Measurements from ENCODE around the gene GSK3A. TPM values are rescaled to one million over a fixed set of nuclear protein-coding genes. Genes with fewer than 3 reads are reported as not detected.

Gene GSK3A
- total and polyA plus RNA-seq, 7 donors = 17.4 to 49.5 (median 28.5) TPM

DNA sequence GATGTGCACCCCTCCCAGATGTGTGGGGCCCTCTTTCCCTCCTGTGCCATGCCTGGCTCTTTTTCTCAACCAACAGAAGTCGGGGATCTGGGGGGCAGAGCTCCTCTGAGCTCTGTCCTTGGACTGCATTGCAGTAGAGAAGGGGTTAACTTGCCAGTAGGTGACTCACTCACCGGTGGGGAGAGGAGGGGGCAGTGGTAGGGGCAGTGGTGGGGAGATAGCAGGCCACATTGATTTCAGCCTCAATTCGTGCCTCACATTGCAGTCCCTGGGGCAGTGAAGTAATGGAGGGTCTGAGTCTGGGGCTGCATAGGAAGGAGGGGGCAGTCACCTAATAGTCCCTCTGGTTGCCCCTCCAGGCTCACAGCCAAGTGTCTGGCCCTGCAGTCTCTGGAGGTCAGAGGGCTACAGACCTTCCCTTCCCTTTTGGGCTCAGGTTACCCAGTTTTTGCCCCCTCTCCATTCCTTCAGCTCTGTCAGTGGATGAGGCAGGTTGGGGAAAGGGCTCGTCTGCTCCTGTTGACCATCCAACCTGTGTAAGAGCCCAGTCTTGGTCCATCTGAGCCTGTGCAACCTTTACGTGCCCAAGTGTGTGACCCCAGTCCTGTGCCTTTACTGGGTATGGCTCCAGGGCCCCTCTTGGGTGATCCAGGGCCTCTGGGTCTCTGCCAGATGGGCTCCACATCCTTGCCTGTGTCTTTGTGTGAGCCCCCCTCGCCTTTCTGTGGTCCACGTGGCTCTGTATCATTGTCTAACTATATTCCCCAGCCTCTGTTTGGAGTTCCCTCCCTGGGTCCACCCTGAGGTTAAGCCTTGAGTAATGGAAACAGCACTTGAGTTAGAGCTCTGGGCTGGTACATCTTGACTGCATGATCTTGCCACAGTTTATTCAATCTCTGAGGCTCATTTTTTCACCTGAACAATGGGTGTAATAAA is 39.7 kb upstream of the GSK3A start:
- intact Hi-C loops (cut with DNase I) = loop anchor here (2.0 kb wide), 1 partner anchor 27 kb away; the partner anchor contains the start of gene ERF
- peaks cover 0 to 4% (median 1%) of the 10 kb centered on the region in 4 donors for H3K36me3 ChIP-seq
- H3K4me1 ChIP-seq = peaks cover 0 to 87% (median 78%) of the 10 kb centered on the region in 4 donors
- H3K27ac ChIP-seq = peak overlapping the region; percentile 94 to 99 (median 96)
- peak overlapping the region in 3 of 4 donors; percentile 66 to 80 (median 69) for H3K4me3 ChIP-seq
- no peaks in the 10 kb centered on the region for H3K9me3 ChIP-seq
- TF ChIP-seq POLR2AphosphoS5 (IDR thresholded peaks at IDR 0.05) (no peak), POLR2A (IDR thresholded peaks at IDR 0.05) (no peak), EP300 (IDR thresholded peaks at IDR 0.05) (no peak)
- TF ChIP-seq, protein P1, sequence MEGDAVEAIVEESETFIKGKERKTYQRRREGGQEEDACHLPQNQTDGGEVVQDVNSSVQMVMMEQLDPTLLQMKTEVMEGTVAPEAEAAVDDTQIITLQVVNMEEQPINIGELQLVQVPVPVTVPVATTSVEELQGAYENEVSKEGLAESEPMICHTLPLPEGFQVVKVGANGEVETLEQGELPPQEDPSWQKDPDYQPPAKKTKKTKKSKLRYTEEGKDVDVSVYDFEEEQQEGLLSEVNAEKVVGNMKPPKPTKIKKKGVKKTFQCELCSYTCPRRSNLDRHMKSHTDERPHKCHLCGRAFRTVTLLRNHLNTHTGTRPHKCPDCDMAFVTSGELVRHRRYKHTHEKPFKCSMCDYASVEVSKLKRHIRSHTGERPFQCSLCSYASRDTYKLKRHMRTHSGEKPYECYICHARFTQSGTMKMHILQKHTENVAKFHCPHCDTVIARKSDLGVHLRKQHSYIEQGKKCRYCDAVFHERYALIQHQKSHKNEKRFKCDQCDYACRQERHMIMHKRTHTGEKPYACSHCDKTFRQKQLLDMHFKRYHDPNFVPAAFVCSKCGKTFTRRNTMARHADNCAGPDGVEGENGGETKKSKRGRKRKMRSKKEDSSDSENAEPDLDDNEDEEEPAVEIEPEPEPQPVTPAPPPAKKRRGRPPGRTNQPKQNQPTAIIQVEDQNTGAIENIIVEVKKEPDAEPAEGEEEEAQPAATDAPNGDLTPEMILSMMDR (IDR thresholded peaks at IDR 0.05) = no peak
- DNase-seq = peak; percentile 76
- 41 to 57% methylated on average over 7 of the region's 7 CpGs for WGBS, 2 donors
- no peaks in the 10 kb centered on the region for H3K27me3 ChIP-seq

DNA sequence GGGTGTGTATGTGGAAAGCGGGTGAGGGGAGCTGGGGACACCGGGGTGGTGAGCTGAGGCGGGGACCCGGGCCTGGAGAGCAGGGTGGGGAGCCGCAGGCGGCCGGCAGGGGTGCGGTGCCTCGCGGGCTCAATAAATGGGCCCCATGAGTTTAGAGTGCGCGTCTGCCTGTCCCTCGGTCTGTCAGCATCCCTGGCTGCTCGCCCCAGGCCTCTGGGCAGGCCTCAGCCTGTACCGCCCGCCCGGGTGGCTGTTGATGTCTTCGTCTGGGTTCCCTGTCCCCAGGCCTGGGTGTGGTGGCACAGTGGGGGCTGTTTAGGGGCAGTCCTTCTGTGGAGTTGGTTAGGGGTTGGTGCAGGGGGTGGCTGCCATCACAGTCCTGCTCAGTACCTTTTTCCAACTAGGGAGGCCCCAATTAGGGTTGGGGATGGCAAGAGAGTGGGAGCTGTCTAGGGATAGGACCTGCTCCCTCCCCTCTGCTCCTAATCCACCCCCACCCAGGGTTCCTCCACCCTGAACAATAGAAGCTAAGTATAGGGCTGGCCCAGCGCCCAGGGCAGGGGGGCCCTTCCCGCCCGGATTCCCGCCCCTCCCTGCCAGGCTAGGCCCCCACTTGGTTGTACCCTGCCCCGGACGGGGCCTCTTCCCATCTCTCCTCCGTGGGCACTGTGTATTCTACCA is 38.9 kb upstream of the GSK3A start:
- intact Hi-C loops (cut with DNase I) = loop anchor here (2.0 kb wide), 1 partner anchor 26 kb away; the partner anchor contains the start of gene ERF
- DNase-seq = peak; percentile 85
- peak overlapping the region; percentile 66 to 80 (median 73) for H3K4me3 ChIP-seq
- no peaks in the 10 kb centered on the region for H3K9me3 ChIP-seq
- peak overlapping the region; percentile 94 to 99 (median 96) for H3K27ac ChIP-seq
- 10 to 12% methylated on average over 25 of the region's 25 CpGs for WGBS, 2 donors
- no peak for TF ChIP-seq POLR2A (IDR thresholded peaks at IDR 0.05)
- TF ChIP-seq POLR2AphosphoS5 (IDR thresholded peaks at IDR 0.05) = peak in 1 of 4 donors; percentile 10
- no peaks in the 10 kb centered on the region for H3K36me3 ChIP-seq
- no peaks in the 10 kb centered on the region for H3K27me3 ChIP-seq
- H3K4me1 ChIP-seq = peaks cover 0 to 89% (median 78%) of the 10 kb centered on the region in 4 donors

DNA sequence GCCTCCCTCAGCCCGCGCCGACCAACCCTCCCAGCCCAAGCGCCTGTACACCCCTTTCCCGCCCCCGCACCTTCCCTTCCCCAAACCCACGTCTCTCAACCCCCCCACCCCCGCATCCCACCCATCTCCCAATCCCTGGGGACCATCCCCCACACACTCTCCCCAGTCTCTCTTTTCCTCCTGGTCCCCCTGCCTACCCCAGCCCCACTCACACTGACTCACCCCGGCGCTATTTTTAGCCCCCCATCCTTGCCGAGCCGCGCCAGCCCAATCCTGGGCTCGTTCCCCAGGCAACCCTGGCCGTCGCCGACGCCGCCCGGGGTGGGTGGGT is 38.4 kb upstream of the GSK3A start:
- peak overlapping the region; percentile 66 to 80 (median 73) for H3K4me3 ChIP-seq
- 2% methylated on average over 20 of the region's 20 CpGs for WGBS, 2 donors
- intact Hi-C loops (cut with DNase I) = loop anchor here (2.0 kb wide), 1 partner anchor 26 kb away; the partner anchor contains the start of gene ERF
- peak overlapping the region; percentile 94 to 99 (median 96) for H3K27ac ChIP-seq
- DNase-seq = no peak
- no peaks in the 10 kb centered on the region for H3K36me3 ChIP-seq
- H3K4me1 ChIP-seq = peaks cover 0 to 89% (median 74%) of the 10 kb centered on the region in 4 donors
- no peaks in the 10 kb centered on the region for H3K27me3 ChIP-seq
- no peaks in the 10 kb centered on the region for H3K9me3 ChIP-seq
- TF ChIP-seq EP300 (IDR thresholded peaks at IDR 0.05) (no peak), POLR2AphosphoS5 (IDR thresholded peaks at IDR 0.05) (no peak), POLR2A (IDR thresholded peaks at IDR 0.05) (no peak)
- TF ChIP-seq, protein P1 (IDR thresholded peaks at IDR 0.05) = no peak

- H3K4me3 ChIP-seq = peak overlapping the region; percentile 66 to 80 (median 73)
- H3K4me1 ChIP-seq = peaks cover 0 to 89% (median 70%) of the 10 kb centered on the region in 4 donors
- WGBS, 2 donors = 0 to 1% methylated on average over 89 of the region's 89 CpGs
- DNase-seq = peak; percentile 98
- TF ChIP-seq EP300 (IDR thresholded peaks at IDR 0.05) (no peak), POLR2AphosphoS5 (IDR thresholded peaks at IDR 0.05) (peak; percentile 48 to 71 (median 65)), POLR2A (IDR thresholded peaks at IDR 0.05) (peak; percentile 11 to 26)
- TF ChIP-seq, protein P1 (IDR thresholded peaks at IDR 0.05) = peak; percentile 94 to 99 (median 98)
- intact Hi-C loops (cut with DNase I) = loop anchor here (1.0 to 2.0 kb wide), 2 partner anchors 25 to 34 kb away; partner anchors contain the start of gene ERF
- H3K27me3 ChIP-seq = no peaks in the 10 kb centered on the region
- no peaks in the 10 kb centered on the region for H3K36me3 ChIP-seq
- no peaks in the 10 kb centered on the region for H3K9me3 ChIP-seq
- peak overlapping the region; percentile 94 to 99 (median 96) for H3K27ac ChIP-seq
Measured at GRCh38 chr19:42279902-42280814, 37.8 kb upstream of the GSK3A start.
